GM12892 (cell line): ENCODE results near the gene C8B.

Experiments used
- POLR2A ChIP-seq: IDR thresholded peaks from 2 replicates; pipeline ENCODE4 v1.6.1; 2011; ENCODE audit warnings: low read depth, low read length, control low read depth
- POLR2AphosphoS5 ChIP-seq: IDR thresholded peaks from 2 replicates; pipeline ENCODE4 v1.6.1; 2011; ENCODE audit warnings: low read depth, low read length, control low read depth
- TAF1 ChIP-seq: IDR thresholded peaks from 2 replicates; pipeline ENCODE4 v1.6.1; 2011; ENCODE audit warnings: low read depth, mild to moderate bottlenecking, control low read depth, low read length, borderline replicate concordance

GRCh38 chr1:57007472-57007871 is 41.7 kb upstream of the C8B start:
- TF ChIP-seq POLR2AphosphoS5 (no peak), POLR2A (no peak), TAF1 (no peak)
